ACC112 (cell line): ENCODE results near the gene RRAGC.
"Not testable (repeated sequence)": the region's sequence is repeated elsewhere in the genome, so short reads cannot be mapped to it uniquely, and the experiment has no call there.

Experiments used
- H2AFZ ChIP-seq: fragments of 200-600 bp; sonication (generic); one replicate; pipeline ENCODE4 v1.6.0; 2017; ENCODE audit warnings: antibody characterized with exemption, low read length; ENCODE audit not compliant: unreplicated experiment
- H3K27ac ChIP-seq: fragments of 200-600 bp; sonication (generic); 2 replicates; pipeline ENCODE4 v1.5.1; 2014; ENCODE audit warnings: low read depth, mild to moderate bottlenecking, antibody characterized with exemption, low read length, moderate library complexity
- H3K27me3 ChIP-seq: fragments of 200-600 bp; sonication (generic); 2 replicates; pipeline ENCODE4 v1.6.1; 2014; ENCODE audit warnings: mild to moderate bottlenecking, antibody characterized with exemption, low read length, moderate library complexity, mixed read lengths; ENCODE audit not compliant: insufficient read depth
- H3K36me3 ChIP-seq: fragments of 200-600 bp; sonication (generic); 2 replicates; pipeline ENCODE4 v1.6.1; 2016; ENCODE audit warnings: mild to moderate bottlenecking, antibody characterized with exemption, low read length, moderate library complexity, mixed read lengths; ENCODE audit not compliant: insufficient read depth
- H3K4me1 ChIP-seq: fragments of 200-600 bp; sonication (generic); one replicate; pipeline ENCODE4 v1.6.1; 2016; ENCODE audit warnings: low read length, mixed read lengths; ENCODE audit not compliant: insufficient read depth, unreplicated experiment, control insufficient read depth
- H3K4me3 ChIP-seq: fragments of 200-600 bp; sonication (generic); 2 replicates; pipeline ENCODE4 v1.5.1; 2014; ENCODE audit warnings: mild to moderate bottlenecking, low read depth, low read length
- H3K79me2 ChIP-seq: fragments of 200-600 bp; sonication (generic); one replicate; pipeline ENCODE4 v1.6.0; 2016; ENCODE audit warnings: low read length; ENCODE audit not compliant: control insufficient read depth, unreplicated experiment, insufficient read depth

The RRAGC gene

DNA sequence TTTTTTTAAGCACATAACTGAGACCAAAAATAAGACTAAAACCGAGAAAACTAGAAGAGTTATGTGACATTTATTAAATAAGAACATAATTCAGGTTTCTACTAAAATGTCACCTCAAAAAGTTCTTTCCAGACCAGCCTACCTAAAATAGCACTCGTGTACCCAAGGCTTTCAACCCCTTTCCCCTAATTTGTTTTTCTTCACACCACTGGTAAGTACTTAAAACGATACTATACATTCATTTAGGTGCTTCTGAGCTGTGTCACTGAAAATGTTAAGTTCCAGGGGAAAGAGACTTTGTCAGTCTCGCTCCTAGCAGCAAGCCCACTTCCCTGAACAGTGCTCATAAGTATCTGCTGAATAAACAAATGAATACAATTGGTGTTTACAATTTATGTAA lies 6.8 kb downstream of the RRAGC start:
- no peaks in the 10 kb centered on the region for H3K27me3 ChIP-seq
- peaks cover 5% of the 10 kb centered on the region for H3K4me1 ChIP-seq
- H3K4me3 ChIP-seq = no peak overlapping the region
- H3K36me3 ChIP-seq = peaks cover 41% of the 10 kb centered on the region
- peaks cover 15% of the 10 kb centered on the region for H3K79me2 ChIP-seq
- no peak overlapping the region for H3K27ac ChIP-seq
- H2AFZ ChIP-seq = no peak overlapping the region

GRCh38 chr1:38848071-38848470 lies 11.5 kb downstream of the RRAGC start:
- Histone ChIP-seq H3K4me3 (no peak overlapping the region), H3K27me3 (no peaks in the 10 kb centered on the region), H3K79me2 (peaks cover 5% of the 10 kb centered on the region), H3K27ac (no peak overlapping the region), H2AFZ (no peak overlapping the region), H3K4me1 (no peaks in the 10 kb centered on the region), H3K36me3 (peaks cover 55% of the 10 kb centered on the region)

- no peak overlapping the region for H2AFZ ChIP-seq
- H3K4me1 ChIP-seq = no peaks in the 10 kb centered on the region
- H3K4me3 ChIP-seq = no peak overlapping the region
- H3K27ac ChIP-seq = no peak overlapping the region
- H3K27me3 ChIP-seq = no peaks in the 10 kb centered on the region
- H3K36me3 ChIP-seq = peaks cover 36% of the 10 kb centered on the region
- peaks cover 5% of the 10 kb centered on the region for H3K79me2 ChIP-seq
These were observed 13.4 kb downstream of the RRAGC start for GRCh38 chr1:38846210-38846609.

DNA sequence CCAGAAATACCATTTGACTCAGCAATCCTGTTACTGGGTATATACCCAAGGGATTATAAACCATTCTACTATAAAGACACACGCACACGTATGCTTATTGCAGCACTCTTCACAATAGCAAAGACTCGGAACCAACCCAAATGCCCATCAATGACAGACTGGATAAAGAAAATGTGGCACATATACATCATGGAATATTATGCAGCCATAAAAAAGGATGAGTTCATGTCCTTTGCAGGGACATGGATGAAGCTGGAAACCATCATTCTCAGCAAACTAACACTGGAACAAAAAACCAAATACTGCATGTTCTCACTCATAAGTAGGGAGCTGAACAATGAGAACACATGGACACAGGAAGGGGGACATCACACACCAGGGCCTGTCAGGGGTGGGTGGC lies 14.5 kb downstream of the RRAGC start:
- H3K27ac ChIP-seq, H2AFZ ChIP-seq, H3K79me2 ChIP-seq, H3K4me3 ChIP-seq, H3K27me3 ChIP-seq, H3K4me1 ChIP-seq: not testable (repeated sequence)
- H3K36me3 ChIP-seq = peaks cover 35% of the 10 kb centered on the region

GRCh38 chr1:38840281-38840680 lies 19.3 kb downstream of the RRAGC start:
- no peak overlapping the region for H2AFZ ChIP-seq
- no peak overlapping the region for H3K27ac ChIP-seq
- no peaks in the 10 kb centered on the region for H3K4me1 ChIP-seq
- H3K79me2 ChIP-seq = peaks cover 5% of the 10 kb centered on the region
- H3K4me3 ChIP-seq = no peak overlapping the region
- H3K36me3 ChIP-seq = peaks cover 19% of the 10 kb centered on the region
- H3K27me3 ChIP-seq = no peaks in the 10 kb centered on the region

GRCh38 chr1:38839363-38839762 lies 20.2 kb downstream of the RRAGC start:
- Histone ChIP-seq H3K79me2 (peaks cover 5% of the 10 kb centered on the region), H3K36me3 (peaks cover 16% of the 10 kb centered on the region), H3K27me3 (no peaks in the 10 kb centered on the region), H3K4me3 (no peak overlapping the region), H2AFZ (no peak overlapping the region), H3K27ac (no peak overlapping the region), H3K4me1 (no peaks in the 10 kb centered on the region)

DNA sequence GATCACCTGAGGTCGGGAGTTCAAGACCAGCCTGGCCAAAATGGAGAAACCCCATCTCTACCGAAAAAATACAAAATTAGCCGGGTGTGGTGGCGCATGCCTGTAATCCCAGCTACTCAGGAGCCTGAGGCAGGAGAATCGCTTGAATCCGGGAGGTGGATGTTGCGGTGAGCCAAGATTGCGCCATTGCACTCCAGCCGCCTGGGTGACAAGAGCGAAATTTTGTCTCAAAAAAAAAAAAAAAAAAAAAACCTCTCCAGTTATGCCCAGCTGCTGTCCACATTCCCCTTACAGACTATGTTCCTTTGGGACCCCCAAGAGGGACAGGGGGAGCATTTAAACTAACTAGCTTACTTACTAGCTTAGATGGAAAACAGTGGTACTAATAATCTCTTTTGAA lies 23.3 kb downstream of the RRAGC start:
- not testable (repeated sequence) for H3K27ac ChIP-seq, H3K79me2 ChIP-seq, H3K4me3 ChIP-seq, H2AFZ ChIP-seq, H3K4me1 ChIP-seq, H3K36me3 ChIP-seq
- H3K27me3 ChIP-seq = peaks cover 13% of the 10 kb centered on the region

DNA sequence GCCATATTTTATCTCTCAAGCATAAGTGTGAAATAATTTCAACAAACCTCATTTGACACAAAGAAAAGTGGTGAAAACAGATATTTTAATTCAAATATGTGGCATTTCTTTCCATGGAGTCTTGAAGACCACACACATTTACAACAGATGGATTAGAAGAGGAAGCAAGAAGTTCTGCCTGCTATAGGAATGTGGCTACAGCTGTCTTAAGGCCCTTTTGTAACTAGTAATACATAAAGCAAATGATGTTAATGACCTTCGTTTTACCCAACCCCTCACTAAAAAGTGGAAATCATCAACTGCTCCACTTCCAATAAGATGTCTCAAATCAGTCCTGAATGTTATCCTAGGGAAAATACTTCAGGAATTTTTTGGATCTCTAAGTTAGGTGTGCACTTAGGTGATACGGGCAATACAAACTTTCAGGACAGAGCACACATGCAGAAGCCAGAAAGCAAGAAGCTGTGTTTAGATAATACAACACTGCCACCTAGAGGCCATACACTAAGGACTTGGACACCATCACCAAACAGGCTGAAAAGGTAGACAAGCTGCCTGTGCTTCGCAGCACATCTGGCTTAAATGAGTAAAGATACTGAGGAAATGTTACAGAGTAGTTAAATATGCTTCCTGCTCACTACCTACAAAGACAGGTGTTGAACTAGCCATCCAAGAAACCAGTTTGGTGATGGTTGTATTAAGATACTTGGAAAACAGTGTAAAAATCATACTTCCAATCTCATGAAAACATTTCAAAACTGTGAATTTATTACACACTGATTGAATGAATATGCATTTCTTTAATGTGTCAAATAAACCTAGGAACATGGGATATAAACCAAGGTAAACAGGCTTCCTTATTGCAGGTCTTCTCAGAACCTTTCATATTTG lies 24.4 kb downstream of the RRAGC start:
- Histone ChIP-seq H3K4me3 (no peak overlapping the region), H3K27ac (no peak overlapping the region), H3K27me3 (peaks cover 23% of the 10 kb centered on the region), H3K79me2 (no peaks in the 10 kb centered on the region), H2AFZ (no peak overlapping the region), H3K36me3 (peaks cover 8% of the 10 kb centered on the region), H3K4me1 (no peaks in the 10 kb centered on the region)

GRCh38 chr1:38834221-38834782 lies 25.3 kb downstream of the RRAGC start:
- no peaks in the 10 kb centered on the region for H3K79me2 ChIP-seq
- no peak overlapping the region for H3K27ac ChIP-seq
- peaks cover 29% of the 10 kb centered on the region for H3K27me3 ChIP-seq
- no peak overlapping the region for H3K4me3 ChIP-seq
- no peak overlapping the region for H2AFZ ChIP-seq
- peaks cover 8% of the 10 kb centered on the region for H3K36me3 ChIP-seq
- no peaks in the 10 kb centered on the region for H3K4me1 ChIP-seq

GRCh38 chr1:38833146-38833545 lies 26.4 kb downstream of the RRAGC start:
- Histone ChIP-seq H3K4me3 (no peak overlapping the region), H3K27ac (no peak overlapping the region), H3K4me1 (no peaks in the 10 kb centered on the region), H2AFZ (no peak overlapping the region), H3K27me3 (peaks cover 39% of the 10 kb centered on the region), H3K36me3 (no peaks in the 10 kb centered on the region; the same call in none of the 2 replicates), H3K79me2 (no peaks in the 10 kb centered on the region)

- no peaks in the 10 kb centered on the region for H3K36me3 ChIP-seq
- no peak overlapping the region for H3K4me3 ChIP-seq
- H3K27ac ChIP-seq = no peak overlapping the region
- no peaks in the 10 kb centered on the region for H3K79me2 ChIP-seq
- H3K4me1 ChIP-seq = no peaks in the 10 kb centered on the region
- H2AFZ ChIP-seq = no peak overlapping the region
- peaks cover 46% of the 10 kb centered on the region for H3K27me3 ChIP-seq
These were observed 27.2 kb downstream of the RRAGC start for GRCh38 chr1:38832370-38832734.
